Fibroblast of villous mesenchyme (primary cell): ENCODE data around the gene RASSF5. TPM values are rescaled to one million over a fixed set of nuclear protein-coding genes. Genes with fewer than 3 reads are reported as not detected.

Experiments
- DNase-seq: peaks from one replicate; pipeline ENCODE4 v3.0.0-alpha.2; 2010; ENCODE audit warnings: low read depth
- H3K4me3 ChIP-seq: 2 replicates; pipeline ENCODE4 v1.5.1; 2011; ENCODE audit warnings: low read depth, mild to moderate bottlenecking, low read length
- total RNA-seq: library from RNA; depleted of rRNA; stranded (reverse); fragments of >200 nt; gene quantifications from 2 replicates; pipeline ENCODE4 v1.2.3, GENCODE V29; 2012
- TF ChIP-seq, protein P1 (sequence below): IDR thresholded peaks from 2 replicates; pipeline ENCODE4 v1.5.1; 2012; ENCODE audit warnings: low read depth, mild to moderate bottlenecking, low read length; ENCODE audit not compliant: insufficient read depth

RASSF5 gene
- total RNA-seq, 1 donor, result 0.86 TPM

DNA sequence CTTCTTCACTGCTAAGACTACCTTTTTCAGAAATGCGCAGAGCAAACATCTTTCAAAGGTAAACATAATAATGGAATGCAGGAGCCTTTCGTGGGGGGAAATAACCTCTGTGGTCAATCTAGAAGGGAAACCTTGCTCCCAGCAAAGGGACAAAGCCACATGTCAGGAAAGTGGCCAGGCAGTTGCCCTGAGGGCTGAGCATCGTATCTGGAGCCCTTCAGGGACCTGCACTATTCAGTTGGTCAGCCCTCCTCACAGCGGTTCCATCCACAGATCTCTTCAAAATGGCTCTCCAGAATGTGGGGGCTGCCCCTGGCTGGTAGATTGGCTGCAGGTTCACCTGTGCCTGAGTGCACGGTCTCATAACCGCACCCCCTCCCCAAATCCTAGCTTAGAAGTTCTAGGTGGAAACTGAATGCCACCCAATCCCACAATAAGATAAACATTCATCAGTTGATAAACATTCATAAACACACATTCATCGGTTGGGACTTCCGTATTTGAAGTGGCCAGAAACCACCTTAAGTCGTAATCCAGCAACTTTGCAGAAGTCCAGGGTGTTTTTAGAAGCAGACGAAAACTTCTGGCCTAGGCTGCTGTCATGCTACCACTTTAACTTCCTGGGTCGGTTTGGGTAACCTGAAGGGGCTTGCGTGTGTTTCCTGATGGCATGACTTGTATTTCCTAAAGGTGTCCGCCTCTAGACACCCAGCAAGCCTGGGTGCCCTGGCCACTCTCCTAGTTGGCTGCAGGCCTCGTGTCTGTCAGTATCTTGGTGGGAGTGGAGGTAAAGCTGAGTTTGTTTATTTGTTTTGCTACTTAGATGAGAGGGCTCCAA is 50.5 kb downstream of the RASSF5 start:
- TF ChIP-seq, protein P1, sequence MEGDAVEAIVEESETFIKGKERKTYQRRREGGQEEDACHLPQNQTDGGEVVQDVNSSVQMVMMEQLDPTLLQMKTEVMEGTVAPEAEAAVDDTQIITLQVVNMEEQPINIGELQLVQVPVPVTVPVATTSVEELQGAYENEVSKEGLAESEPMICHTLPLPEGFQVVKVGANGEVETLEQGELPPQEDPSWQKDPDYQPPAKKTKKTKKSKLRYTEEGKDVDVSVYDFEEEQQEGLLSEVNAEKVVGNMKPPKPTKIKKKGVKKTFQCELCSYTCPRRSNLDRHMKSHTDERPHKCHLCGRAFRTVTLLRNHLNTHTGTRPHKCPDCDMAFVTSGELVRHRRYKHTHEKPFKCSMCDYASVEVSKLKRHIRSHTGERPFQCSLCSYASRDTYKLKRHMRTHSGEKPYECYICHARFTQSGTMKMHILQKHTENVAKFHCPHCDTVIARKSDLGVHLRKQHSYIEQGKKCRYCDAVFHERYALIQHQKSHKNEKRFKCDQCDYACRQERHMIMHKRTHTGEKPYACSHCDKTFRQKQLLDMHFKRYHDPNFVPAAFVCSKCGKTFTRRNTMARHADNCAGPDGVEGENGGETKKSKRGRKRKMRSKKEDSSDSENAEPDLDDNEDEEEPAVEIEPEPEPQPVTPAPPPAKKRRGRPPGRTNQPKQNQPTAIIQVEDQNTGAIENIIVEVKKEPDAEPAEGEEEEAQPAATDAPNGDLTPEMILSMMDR, result no peak
- no peak for DNase-seq

DNA sequence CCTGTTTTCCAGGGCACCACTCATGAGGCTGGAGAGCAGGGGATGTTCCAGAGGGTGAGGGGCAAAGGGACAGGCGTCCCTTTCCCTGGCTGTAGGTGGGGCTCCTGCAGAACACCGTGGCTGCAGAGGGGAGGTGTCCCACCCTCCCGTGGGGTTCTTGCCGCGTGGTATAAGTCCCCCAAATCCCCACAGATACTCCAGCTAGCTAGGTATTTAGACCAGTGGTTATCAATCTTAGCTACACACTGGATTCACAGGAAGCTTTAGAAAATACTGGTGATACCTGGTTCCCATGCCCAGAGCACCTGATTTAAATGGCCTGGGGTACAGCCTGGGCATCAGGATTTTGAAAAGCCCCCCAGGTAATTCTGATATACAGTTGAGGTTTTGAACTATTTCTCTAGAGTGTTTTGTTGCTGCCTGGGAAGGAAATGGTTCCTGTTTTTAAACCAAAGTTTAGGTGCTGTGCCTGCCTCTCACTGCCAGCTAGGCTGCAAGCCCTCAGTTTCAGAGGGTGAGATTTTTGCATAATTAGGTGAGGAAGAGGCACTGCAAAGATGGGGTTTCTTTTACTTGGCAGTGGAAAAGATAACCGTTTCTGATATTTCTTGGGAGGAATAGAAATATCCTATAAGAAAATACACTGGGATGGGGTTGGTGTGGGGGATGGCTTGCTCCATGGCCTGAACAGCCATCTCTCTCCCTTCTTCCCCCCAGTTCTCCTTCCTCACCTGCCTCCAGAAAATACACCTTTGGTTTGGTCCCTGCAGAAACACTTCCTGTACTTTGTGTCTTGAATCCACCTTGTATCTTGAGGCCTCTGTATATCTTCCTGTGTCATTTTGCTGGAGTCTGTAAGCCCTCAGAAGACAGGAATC is 51.7 kb downstream of the RASSF5 start:
- H3K4me3 ChIP-seq, result no peak overlapping the region
- TF ChIP-seq, protein P1, result no peak
- DNase-seq, result no peak

More for the DNA sequence above, 50.5 kb downstream of the RASSF5 start:
- H3K4me3 ChIP-seq, result peak overlapping the region; percentile 56

DNA sequence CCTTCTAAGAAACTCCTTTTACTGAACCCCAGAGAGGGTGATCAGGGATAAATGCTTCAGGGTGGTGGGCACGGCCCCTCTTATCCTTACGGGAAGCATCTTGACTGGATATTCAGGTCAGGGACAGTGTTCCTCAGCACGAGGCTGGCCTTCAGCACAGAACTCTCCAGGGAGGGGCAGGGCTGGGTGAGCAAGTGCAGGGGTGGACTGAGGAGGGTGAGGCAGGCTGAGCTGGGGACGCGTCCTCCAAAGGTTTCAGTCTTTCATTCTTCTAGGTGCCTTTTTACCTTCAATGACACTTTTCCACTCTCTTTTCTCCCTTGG is 52.3 kb downstream of the RASSF5 start:
- TF ChIP-seq, protein P1, result no peak
- H3K4me3 ChIP-seq, result no peak overlapping the region
- DNase-seq, result no peak

DNA sequence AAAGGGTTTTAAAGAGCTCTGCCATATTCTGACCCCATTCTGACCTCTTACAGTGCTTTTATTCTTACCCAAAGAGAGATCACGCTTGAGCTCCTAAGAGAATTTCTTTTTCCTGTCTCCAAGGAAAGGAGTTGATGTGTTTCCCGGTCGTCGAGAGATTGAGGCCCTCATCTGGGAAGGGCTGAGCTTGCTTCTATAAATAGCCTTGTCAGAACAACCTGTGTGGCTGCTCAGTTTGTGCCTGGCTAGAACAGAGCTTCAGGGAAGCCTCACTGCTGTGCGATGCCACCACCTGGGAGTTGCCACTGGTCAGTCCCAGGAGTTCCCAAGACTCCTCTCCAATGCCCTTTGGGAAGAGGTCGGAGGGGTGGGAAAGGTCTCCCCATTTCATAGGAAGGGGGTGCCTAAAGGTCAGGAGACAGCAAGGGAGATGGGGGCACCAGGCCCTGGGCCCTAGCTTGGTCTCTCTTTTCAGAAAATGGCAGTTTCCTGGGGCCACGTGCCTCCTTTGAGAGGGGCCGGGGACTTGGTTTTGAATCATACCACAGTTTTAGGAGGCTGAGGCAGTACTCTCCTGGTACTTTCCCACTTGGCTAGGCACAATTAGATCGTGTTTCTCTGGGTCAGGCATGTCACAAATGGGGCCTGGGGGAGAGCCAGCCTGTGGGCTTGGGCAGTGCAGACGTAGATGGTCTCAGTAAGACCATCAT is 52.8 kb downstream of the RASSF5 start:
- no peak overlapping the region for H3K4me3 ChIP-seq
- TF ChIP-seq, protein P1, result no peak
- DNase-seq, result no peak

DNA sequence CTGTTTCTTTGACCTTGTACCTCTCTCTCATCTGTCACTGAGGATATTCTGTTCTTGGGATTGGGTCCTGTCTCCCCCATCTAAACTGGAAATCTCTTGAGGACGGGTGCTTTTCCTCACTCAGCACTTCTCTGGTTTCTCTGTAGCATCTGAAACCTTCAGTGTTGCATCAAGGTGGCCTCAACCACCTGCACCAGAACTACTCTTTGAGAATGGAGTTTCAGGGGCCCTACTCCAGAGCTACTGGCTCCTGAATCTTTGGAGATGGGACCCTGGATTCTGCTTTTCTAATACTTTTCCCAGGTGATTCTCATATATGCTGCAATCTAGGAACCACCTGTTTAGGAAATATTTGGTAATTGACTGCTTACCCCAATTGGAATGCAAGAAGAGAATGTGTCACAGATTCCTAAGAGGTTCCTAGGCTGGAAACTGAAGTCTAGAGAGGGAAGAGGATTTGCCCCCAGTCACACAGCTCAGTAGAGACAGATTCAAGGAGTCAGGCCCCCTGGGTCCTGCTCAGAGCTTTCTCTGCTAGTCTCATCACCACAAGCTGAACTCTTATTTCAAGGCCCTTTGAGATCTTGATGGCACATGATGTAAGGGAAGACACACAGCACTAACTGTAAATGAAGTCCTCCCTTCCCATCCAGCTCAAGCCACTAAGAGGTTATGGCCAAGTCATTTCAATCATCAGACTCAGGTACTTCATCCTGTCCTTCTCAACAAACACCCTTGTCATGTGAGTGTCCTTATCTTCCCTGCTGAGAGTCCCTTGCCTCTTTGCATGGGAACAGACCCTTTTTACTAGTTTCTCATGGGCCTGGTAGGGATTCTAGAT is 56.3 kb downstream of the RASSF5 start:
- TF ChIP-seq, protein P1, result no peak
- DNase-seq, result no peak
- no peak overlapping the region for H3K4me3 ChIP-seq

DNA sequence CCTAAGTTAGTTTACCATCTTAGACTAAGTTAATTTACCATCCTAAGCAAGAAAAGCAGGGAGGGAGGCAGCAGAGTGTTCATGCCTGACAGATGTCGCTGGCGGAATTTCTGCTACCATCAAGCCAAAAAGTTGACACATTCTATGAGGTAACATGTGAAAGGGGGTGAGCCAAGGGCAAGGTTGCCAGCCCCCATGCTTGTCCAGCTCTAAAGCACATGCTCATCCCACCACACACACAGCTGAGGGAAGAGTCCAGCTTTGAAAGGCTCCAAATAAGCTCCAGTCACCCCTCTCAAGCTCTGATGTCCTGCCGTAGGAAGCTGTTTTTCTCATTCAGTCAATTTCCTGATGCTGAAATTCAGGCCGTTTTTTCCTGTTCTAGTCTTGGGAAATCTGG is 58.7 kb downstream of the RASSF5 start:
- H3K4me3 ChIP-seq, result no peak overlapping the region
- TF ChIP-seq, protein P1, result no peak
- no peak for DNase-seq
